HG02943 (cell line): ENCODE results near the gene RASA3.
"Not testable (repeated sequence)": the region's sequence is repeated elsewhere in the genome, so short reads cannot be mapped to it uniquely, and the experiment has no call there.

Experiments used
- ATAC-seq: cut with Tn5 transposase; IDR thresholded peaks from one replicate; pipeline ENCODE4 v1.9.1; 2021; ENCODE audit warnings: mild to moderate bottlenecking, low read depth, moderate library complexity; ENCODE audit not compliant: unreplicated experiment

The RASA3 gene

GRCh38 chr13:114132419-114133121 is at the start of gene RASA3:
Gene RASA3, minus strand, starts transcription at chr13:114132623. Its CDS starts 134 bp downstream, at chr13:114132489.
- ATAC-seq: peak; percentile 43

- ATAC-seq: no peak
Measured at GRCh38 chr13:114179087-114179658, 46.8 kb upstream of the RASA3 start, which contains the start of gene CFAP97D2. Gene CFAP97D2, plus strand, starts transcription at chr13:114179257. Its CDS starts 74 bp downstream, at chr13:114179331.

DNA sequence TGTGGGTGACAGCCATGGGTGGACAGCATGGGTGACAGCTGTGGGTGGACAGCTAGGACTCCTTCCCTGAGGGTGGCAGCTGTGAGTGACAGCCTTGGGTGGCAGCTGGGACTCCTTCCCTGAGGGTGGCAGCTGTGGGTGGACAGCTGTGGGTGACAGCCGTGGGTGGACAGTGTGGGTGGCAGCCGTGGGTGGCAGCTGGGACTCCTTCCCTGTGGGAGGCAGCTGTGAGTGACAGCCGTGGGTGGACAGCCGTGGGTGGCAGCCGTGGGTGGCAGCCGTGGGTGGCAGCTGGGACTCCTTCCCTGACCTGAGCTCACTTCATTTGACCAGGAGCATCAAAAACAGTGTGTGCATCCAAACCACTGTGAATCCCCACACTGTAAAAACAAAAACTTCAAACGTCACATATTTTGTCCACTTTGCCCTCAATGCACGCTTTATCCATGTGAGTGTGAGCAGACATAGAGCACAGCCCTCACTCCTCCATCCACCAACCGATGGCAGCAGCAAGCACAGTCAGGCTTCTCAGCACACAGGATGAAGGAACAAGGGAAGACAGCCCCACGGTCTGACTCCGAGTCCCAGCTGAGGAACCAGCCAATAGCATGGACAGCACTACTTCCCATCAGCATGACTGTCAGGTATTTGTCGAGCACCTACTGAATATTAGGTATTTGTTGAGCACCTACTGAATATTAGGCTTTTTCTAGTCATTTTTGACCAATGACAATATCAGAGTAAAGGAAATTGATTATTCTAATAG is 45.0 kb upstream of the RASA3 start:
- no peak for ATAC-seq

DNA sequence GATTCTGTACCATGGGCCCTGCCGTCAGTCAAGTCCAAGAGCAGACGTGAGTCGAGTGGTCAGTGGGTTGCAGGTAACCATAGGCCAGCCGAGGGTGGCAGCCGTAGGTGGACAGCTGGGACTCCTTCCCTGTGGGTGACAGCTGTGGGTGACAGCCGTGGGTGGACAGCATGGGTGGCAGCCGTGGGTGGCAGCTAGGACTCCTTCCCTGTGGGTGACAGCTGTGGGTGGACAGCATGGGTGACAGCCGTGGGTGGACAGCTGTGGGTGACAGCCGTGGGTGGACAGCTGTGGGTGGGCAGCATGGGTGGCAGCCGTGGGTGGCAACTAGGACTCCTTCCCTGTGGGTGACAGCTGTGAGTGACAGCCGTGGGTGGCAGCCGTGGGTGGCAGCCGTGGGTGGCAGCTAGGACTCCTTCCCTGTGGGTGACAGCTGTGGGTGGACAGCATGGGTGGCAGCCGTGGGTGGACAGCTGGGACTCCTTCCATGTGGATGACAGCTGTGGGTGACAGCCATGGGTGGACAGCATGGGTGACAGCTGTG is 44.0 kb upstream of the RASA3 start:
- not testable (repeated sequence) for ATAC-seq

DNA sequence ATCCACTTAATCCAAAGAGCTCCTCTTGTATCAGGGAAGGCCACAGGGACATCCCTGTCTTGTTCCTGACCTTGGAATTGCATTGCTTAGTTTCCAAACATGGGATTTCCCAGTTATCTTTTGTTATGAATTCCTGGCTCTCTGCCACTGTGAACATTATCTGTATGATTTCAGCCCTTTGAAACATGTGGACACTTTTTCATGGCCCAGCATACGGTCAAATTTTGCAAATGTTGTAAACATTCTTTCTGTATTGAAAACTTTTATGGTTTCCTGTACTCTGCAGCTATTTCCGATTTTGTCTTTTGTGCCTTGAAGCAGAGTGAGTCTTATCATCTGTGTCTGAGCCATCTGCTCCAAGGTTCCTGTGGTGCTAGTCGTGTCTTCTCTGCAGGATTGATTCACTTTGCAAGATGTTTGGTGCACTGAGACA is 42.1 kb upstream of the RASA3 start:
- ATAC-seq: no peak

- no peak for ATAC-seq
Measured at GRCh38 chr13:114173745-114174144, 41.3 kb upstream of the RASA3 start.

- ATAC-seq: no peak
Measured at GRCh38 chr13:114173272-114173671, 40.8 kb upstream of the RASA3 start.

DNA sequence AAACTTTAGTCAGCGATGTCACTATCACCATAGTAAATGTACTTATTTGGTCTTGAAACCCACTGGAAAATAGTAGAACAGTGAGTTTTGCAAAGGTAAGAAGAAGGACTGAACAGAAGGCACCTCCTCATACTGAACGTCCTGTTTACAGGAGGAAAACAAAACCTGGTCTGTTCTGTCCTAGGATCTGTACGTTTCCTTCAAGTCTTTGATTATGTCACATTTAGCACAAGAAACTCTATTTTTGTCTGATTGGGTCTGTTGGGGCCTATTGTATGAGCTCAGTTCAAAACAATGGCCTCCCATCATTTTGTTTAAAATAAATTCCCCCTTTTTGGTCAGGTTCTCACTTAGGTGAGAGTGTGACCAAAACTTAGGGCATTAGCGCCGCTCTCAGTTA is 35.5 kb upstream of the RASA3 start:
- no peak for ATAC-seq

- ATAC-seq: no peak
Measured at GRCh38 chr13:114167426-114167825, 35.0 kb upstream of the RASA3 start.

GRCh38 chr13:114166381-114167131 is 34.1 kb upstream of the RASA3 start:
- ATAC-seq: no peak

DNA sequence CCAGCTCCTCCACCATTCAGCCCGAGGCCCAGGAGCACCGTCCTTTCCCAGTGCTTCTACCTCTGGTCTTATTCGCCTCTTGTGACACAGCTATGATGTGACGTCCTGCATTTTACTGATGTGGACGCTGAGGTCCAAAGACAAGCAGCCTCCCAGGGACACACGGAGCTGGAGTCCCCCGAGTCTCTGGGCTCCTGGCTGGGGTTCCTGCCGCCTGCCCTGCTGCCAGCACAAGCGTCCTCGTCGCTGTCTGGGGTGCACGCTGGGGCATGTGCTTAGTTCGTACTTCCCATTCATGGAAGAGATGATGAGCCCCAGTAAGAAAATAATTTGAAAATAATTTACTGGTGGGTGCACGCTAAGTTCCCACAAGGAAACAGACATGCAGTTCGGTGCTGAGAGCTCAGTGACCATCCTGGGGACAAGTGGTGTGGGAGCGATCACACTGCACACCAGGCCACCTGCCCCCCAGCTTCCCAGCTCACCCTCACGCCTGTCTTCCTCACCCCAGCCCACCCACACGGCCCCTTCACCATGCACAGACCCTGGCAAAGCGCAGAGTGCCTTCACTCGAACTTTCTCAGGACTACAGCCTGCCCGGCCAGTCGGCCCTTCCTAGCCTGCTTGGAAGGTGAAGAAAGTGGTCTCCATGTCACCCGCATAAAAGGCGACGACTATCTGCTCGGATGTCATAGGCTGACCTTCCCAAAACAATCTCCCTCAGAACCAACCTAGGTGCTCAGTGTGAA is 32.4 kb upstream of the RASA3 start:
- ATAC-seq: no peak

- no peak for ATAC-seq
Measured at GRCh38 chr13:114164053-114164452, 31.6 kb upstream of the RASA3 start.

DNA sequence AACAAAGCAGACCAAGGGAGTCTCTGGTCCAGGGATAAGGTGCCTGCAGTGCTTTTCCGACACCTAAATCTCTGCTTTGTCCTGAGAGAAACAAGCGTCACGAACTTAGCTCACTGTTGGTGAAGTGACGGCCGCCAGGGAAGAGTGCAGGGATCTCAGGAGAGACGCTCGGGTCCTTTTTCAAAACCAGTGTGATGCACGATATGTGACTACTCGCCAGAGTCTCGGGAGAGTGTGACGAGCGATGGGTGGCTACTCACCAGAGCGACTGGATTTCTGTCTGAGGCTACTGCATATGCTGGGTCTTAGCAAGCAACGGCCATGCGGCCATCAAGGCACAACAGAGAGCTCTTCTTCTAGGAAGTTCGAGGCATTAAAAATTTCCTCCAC is 30.1 kb upstream of the RASA3 start:
- no peak for ATAC-seq

DNA sequence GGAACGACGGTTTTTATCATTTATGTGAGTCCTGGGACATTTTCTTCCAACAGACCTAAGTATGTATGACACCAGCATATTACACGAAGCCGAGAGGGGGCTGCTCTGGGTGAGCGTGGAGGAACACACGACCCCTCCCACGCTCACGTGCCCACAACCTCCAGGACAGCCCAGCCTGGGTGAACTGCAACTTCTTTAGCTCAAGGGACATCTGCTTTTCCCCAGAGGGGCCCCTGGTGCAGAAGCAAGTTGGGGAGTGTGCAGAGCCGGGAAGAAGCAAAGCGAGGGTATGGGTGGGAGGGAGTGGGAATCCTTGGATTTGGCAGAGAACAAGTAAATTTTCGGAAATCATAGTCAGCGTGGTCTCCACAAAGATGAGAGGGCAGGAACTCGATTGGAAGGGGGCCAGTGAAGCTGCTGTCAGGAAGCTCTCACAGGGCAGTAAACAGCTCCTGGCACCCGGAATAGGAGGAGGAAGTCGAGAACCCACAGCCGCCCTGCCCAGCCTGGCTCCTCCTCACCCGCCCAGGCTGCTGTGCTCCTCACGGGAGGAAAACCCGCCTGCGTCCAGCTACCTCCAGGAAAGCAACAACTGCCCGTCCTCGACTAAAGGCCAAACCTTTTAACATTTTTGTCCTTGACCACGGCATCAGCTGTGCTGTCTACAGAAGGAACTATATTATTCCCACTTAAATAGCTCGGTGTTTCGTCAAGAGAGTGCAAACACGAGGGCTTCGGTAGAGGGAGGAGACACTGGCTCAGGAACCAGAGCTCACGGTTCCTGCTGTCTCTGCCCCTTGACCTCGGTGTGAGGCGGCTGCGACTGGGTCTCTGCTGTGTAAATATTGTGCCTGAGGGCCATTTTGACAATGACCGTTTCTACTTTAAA is 29.5 kb upstream of the RASA3 start:
- ATAC-seq: no peak

GRCh38 chr13:114161028-114161556 is 28.7 kb upstream of the RASA3 start:
- ATAC-seq: no peak

DNA sequence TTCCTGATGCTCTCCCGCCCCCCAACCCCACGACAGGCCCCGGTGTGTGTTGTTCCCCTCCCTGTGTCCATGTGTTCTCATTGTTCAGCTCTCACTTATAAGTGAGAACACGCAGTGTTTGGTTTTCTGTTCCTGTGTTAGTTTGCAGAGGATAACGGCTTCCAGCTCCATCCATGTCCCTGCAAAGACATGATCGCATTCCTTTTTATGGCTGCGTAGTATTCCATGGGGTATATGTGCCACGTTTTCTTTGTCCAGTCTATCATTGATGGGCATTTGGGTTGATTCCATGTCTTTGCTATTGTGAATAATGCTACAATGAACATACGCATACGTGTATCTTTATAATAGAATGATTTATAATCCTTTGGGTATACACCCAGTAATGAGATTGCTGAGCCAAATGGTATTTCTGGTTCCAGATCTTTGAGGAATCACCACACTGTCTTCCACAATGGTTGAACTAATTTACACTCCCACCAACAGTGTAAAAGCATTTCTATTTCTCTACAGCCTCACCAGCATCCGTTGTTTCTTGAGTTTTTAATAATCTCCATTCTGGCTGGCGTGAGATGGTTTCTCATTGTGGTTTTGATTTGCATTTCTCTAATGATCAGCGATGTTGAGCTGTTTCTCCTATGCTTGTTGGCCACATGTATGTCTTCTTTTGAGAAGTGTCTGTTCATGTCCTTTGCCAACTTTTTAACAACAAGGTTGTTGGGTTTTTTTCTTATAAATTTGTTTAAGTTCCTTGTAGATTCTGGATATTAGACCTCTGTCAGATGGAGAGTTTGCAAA is 26.6 kb upstream of the RASA3 start:
- not testable (repeated sequence) for ATAC-seq

DNA sequence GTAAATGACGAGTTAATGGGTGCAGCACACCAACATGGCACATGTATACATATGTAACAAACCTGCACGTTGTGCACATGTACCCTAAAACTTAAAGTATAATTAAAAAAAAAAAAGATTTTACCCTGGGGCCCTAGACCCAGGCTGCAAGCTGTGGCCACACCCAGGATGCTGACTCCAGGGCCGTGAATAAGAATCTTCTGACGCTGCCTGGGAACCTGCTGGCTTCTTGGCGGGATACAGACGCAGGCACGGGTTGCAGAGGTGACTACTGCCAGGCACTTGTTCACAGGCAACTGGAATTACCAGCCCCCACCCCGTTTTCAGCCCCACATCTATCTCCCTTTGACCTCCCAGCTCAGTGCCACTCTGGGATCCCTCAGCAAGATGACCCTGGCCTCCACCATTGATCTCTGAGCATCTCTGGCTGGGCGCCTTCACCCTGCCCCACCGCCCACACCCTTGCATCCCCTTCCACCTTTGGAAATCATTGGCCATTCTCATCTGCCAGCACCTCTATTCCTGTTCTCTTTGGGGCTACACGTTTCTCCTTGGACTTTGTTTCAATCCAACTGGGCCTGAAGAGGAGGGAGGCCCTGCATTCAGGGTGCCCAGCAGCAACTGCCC is 25.6 kb upstream of the RASA3 start:
- ATAC-seq: no peak
